A673 (cell line): ENCODE data around the gene SEM1. TPM values are rescaled to one million over a fixed set of nuclear protein-coding genes. Genes with fewer than 3 reads are reported as not detected.
A peak's percentile ranks its signal among the peaks of the same experiment; 100 is the strongest.

ENCODE experiments used
- BruUV-seq: library from RNA; stranded (reverse); fragments of 400-500 nt; replicated peaks from 2 replicates; lab custom pipeline; 2021; lab: Mats Ljungman, UMichigan
- CTCF ChIA-PET: fragments of 300-600 bp; sonication (Branson Sonifier 250); formaldehyde crosslinking; loops from one replicate; lab custom pipeline; 2022; ENCODE audit warnings: antibody characterized with exemption; lab: Charles Lee
- POLR2A ChIA-PET: fragments of 300-600 bp; sonication (Branson Sonifier 250); formaldehyde crosslinking; loops from one replicate; lab custom pipeline; 2022; ENCODE audit warnings: antibody characterized with exemption; ENCODE audit not compliant: low non-redundant PET; lab: Charles Lee
- DNase-seq: peaks from one replicate; pipeline ENCODE4 v3.0.0-alpha.2; 2015; ENCODE audit warnings: low spot score
- H3K27ac ChIP-seq: fragments of 200-600 bp; sonication (generic); 2 replicates; pipeline ENCODE4 v1.5.1; 2016; ENCODE audit warnings: mixed run types, low read depth, mild to moderate bottlenecking, mixed read lengths, antibody characterized with exemption, low read length; ENCODE audit not compliant: poor library complexity, severe bottlenecking
- H3K27me3 ChIP-seq: fragments of 200-600 bp; sonication (generic); replicated peaks from 2 replicates; pipeline ENCODE4 v1.6.1; 2017; ENCODE audit warnings: mixed run types, low read depth, mild to moderate bottlenecking, mixed read lengths, antibody characterized with exemption, low read length; ENCODE audit not compliant: insufficient read depth, poor library complexity
- H3K36me3 ChIP-seq: fragments of 200-600 bp; sonication (generic); 2 replicates; pipeline ENCODE4 v1.6.1; 2016; ENCODE audit warnings: mixed run types, mild to moderate bottlenecking, mixed read lengths, antibody characterized with exemption, low read length; ENCODE audit not compliant: insufficient read depth, poor library complexity, severe bottlenecking
- H3K4me1 ChIP-seq: fragments of 200-600 bp; sonication (generic); 2 replicates; pipeline ENCODE4 v1.6.1; 2017; ENCODE audit warnings: mixed run types, mild to moderate bottlenecking, mixed read lengths, antibody characterized with exemption, low read length; ENCODE audit not compliant: insufficient read depth, poor library complexity, severe bottlenecking
- H3K4me3 ChIP-seq: fragments of 200-600 bp; sonication (generic); 2 replicates; pipeline ENCODE4 v1.5.1; 2016; ENCODE audit warnings: low read depth, mixed run types, mild to moderate bottlenecking, mixed read lengths, low read length; ENCODE audit not compliant: poor library complexity, severe bottlenecking
- H3K9me3 ChIP-seq: fragments of 200-600 bp; sonication (generic); 2 replicates; pipeline ENCODE4 v1.6.1; 2016; ENCODE audit warnings: mixed run types, low read depth, mild to moderate bottlenecking, mixed read lengths, antibody characterized with exemption, low read length; ENCODE audit not compliant: poor library complexity, severe bottlenecking
- CTCF ChIP-seq: fragments of 300-800, 200-600 bp; sonication (generic); conservative IDR thresholded peaks from 2 replicates; pipeline ENCODE4 v1.5.1; 2017; ENCODE audit warnings: low read depth, mild to moderate bottlenecking, antibody characterized with exemption, low read length, moderate library complexity, mixed read lengths
- EZH2 ChIP-seq: fragments of 200-600 bp; sonication (generic); IDR thresholded peaks from 2 replicates; pipeline ENCODE4 v1.6.1; 2017; ENCODE audit warnings: borderline replicate concordance, low read depth, mild to moderate bottlenecking, mixed read lengths, antibody characterized with exemption, low read length; ENCODE audit not compliant: poor library complexity, severe bottlenecking
- intact Hi-C: fragments of 100-400 bp; cut with micrococcal nuclease; formaldehyde crosslinking; loops from one replicate; pipeline ENCODE4 v1.10.0; 2022; ENCODE audit not compliant: unreplicated experiment
- total RNA-seq: library from RNA; stranded (reverse); gene quantifications from 2 replicates; pipeline ENCODE4 v1.2.3, GENCODE V29; 2021

SEM1 gene
- total RNA-seq, 1 experiment from 2014 or later: 122 TPM

- Histone ChIP-seq H3K27ac (peak overlapping the region; percentile 98), H3K4me1 (peaks cover 13% of the 10 kb centered on the region), H3K4me3 (peak overlapping the region; percentile 92), H3K27me3 (no peaks in the 10 kb centered on the region), H3K9me3 (peaks cover 2% of the 10 kb centered on the region), H3K36me3 (peaks cover 17% of the 10 kb centered on the region)
- CTCF ChIA-PET: no interaction called here
- POLR2A ChIA-PET: no interaction called here
- DNase-seq: no peak
- intact Hi-C loops: no loop called here
- BruUV-seq: no TSS peak
- TF ChIP-seq EZH2: no peak
- TF ChIP-seq CTCF: no peak
Observed at GRCh38 chr7:96707901-96708774, 1.5 kb downstream of the SEM1 start.

GRCh38 chr7:96701258-96701657, 8.4 kb downstream of the SEM1 start:
- no peaks in the 10 kb centered on the region for H3K27me3 ChIP-seq
- H3K4me3 ChIP-seq: no peak overlapping the region
- no peak for TF ChIP-seq CTCF
- TF ChIP-seq EZH2: no peak
- no peak overlapping the region for H3K27ac ChIP-seq
- ChIA-PET CTCF (no interaction called here), POLR2A (no interaction called here)
- H3K9me3 ChIP-seq: no peaks in the 10 kb centered on the region
- peaks cover 9% of the 10 kb centered on the region for H3K36me3 ChIP-seq
- BruUV-seq: no TSS peak
- peaks cover 4% of the 10 kb centered on the region for H3K4me1 ChIP-seq
- DNase-seq: peak; percentile 8
- intact Hi-C loops: no loop called here

- Histone ChIP-seq H3K4me3 (no peak overlapping the region), H3K27ac (no peak overlapping the region), H3K9me3 (no peaks in the 10 kb centered on the region), H3K36me3 (peaks cover 9% of the 10 kb centered on the region), H3K27me3 (no peaks in the 10 kb centered on the region), H3K4me1 (peaks cover 9% of the 10 kb centered on the region)
- no TSS peak for BruUV-seq
- no peak for DNase-seq
- intact Hi-C loops: no loop called here
- ChIA-PET CTCF (no interaction called here), POLR2A (no interaction called here)
- no peak for TF ChIP-seq CTCF
- no peak for TF ChIP-seq EZH2
Observed at GRCh38 chr7:96700516-96700915, 9.1 kb downstream of the SEM1 start.
